Activated effector memory CD4-positive, alpha-beta T cell treated with anti-CD3 and anti-CD28 coated beads, Interleukin-2, amount 50 U/mL, for 16 hours (primary cell): ENCODE measurements around the gene EML4.
A peak's percentile ranks its signal among the peaks of the same experiment; 100 is the strongest.

ENCODE experiments used
- DNase-seq: peaks from one replicate; pipeline ENCODE4 v3.0.0-alpha.2; 2020

EML4 gene

GRCh38 chr2:42138163-42139015, 30.8 kb upstream of the EML4 start:
- no peak for DNase-seq

- no peak for DNase-seq
These were observed 30.1 kb upstream of the EML4 start for GRCh38 chr2:42139101-42139500.

- DNase-seq = no peak
These were observed 28.7 kb upstream of the EML4 start for GRCh38 chr2:42140496-42140895.

GRCh38 chr2:42141687-42142546, 27.2 kb upstream of the EML4 start:
- peak; percentile 74 for DNase-seq

- DNase-seq = no peak
These were observed 26.5 kb upstream of the EML4 start for GRCh38 chr2:42142547-42143184.

- no peak for DNase-seq
These were observed 21.4 kb upstream of the EML4 start for GRCh38 chr2:42147641-42148274.

GRCh38 chr2:42150159-42150558, 19.0 kb upstream of the EML4 start:
- DNase-seq = no peak

- DNase-seq = no peak
These were observed 15.1 kb upstream of the EML4 start for GRCh38 chr2:42153944-42154581.

- DNase-seq = no peak
These were observed 12.4 kb upstream of the EML4 start for GRCh38 chr2:42156721-42157120.

- no peak for DNase-seq
These were observed 7.7 kb upstream of the EML4 start for GRCh38 chr2:42161444-42161843.

GRCh38 chr2:42163444-42164045, 5.6 kb upstream of the EML4 start:
- DNase-seq = no peak

GRCh38 chr2:42164046-42164445, 5.1 kb upstream of the EML4 start:
- no peak for DNase-seq

GRCh38 chr2:42164971-42165370, 4.2 kb upstream of the EML4 start:
- DNase-seq = no peak

- no peak for DNase-seq
These were observed 1.7 kb upstream of the EML4 start for GRCh38 chr2:42167458-42167857.

GRCh38 chr2:42168459-42169099, 574 bp upstream of the EML4 start:
- peak; percentile 63 for DNase-seq

- peak; percentile 65 for DNase-seq
These were observed 845 bp downstream of the EML4 start for GRCh38 chr2:42169874-42170521.

- DNase-seq = no peak
These were observed 1.7 kb downstream of the EML4 start for GRCh38 chr2:42170619-42171395.

GRCh38 chr2:42171396-42171980, 2.3 kb downstream of the EML4 start:
- DNase-seq = no peak

GRCh38 chr2:42172020-42172419, 2.9 kb downstream of the EML4 start:
- no peak for DNase-seq

GRCh38 chr2:42172566-42172965, 3.4 kb downstream of the EML4 start:
- no peak for DNase-seq
